22Rv1 (cell line): Measurements from ENCODE around the gene PEX19.
"Not testable (repeated sequence)": the region's sequence is repeated elsewhere in the genome, so short reads cannot be mapped to it uniquely, and the experiment has no call there.

Experiments
- CTCF ChIP-seq: fragments of 450-650 bp; IDR thresholded peaks from 2 replicates; pipeline ENCODE4 v1.5.1; 2017; ENCODE audit warnings: mild to moderate bottlenecking
- ZFX ChIP-seq: fragments of 450-650 bp; IDR thresholded peaks from 2 replicates; pipeline ENCODE4 v1.6.1; 2017; ENCODE audit warnings: antibody characterized with exemption, borderline replicate concordance

- TF ChIP-seq CTCF, ZFX: not testable (repeated sequence)
Measured at GRCh38 chr1:160287769-160288168, 2.8 kb upstream of the PEX19 start.
